ENCODE data around the gene TBX1.

The TBX1 gene

DNA sequence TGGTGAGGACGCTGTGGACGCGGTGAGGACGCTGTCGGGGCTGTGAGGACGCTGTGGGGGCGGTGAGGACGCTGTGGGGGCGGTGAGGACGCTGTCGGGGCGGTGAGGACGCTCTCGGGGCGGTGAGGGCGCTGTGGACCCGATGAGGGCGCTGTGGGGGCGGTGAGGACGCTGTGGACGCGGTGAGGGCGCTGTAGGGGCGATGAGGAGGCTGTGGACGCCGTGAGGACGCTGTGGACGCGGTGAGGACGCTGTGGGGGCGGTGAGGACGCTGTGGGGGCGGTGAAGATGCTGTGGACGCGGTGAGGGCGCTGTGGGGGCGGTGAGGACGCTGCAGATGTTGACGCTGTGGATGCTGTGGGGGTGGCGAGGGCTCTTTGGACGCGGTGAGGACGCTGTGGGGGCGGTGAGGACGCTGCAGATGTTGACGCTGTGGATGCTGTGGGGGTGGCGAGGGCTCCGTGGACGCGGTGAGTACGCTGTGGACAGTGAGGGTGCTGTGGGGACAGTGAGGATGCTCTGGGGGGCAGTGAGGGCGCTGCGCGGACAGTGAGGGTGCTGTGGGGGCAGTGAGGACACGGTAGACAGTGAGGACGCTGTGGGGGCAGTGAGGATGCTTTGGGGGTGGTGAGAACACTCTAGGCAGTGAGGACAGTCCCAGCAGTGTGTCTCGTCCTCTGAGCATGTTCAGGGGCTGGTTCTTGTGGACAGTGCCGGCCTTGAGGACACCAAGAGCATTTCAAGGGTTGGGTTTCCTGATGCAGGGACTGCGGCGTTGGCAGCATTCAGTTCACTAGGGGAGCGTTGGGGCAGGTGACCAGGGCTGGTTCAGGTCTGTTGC, 33.0 kb upstream of the TBX1 start:
- Histone ChIP-seq H3K4me1 (no peaks in the 10 kb centered on the region), H3K36me3 (no peaks in the 10 kb centered on the region; the same call in 1 of the 2 replicates), H3K27me3 (peaks cover 4% of the 10 kb centered on the region; the same call in 1 of the 2 replicates), H3K9me3 (no peaks in the 10 kb centered on the region), H3K4me3 (ENCODE audit: low read depth, low read length) (no peak overlapping the region)
- DNase-seq: no peak
- TF ChIP-seq, protein P1, sequence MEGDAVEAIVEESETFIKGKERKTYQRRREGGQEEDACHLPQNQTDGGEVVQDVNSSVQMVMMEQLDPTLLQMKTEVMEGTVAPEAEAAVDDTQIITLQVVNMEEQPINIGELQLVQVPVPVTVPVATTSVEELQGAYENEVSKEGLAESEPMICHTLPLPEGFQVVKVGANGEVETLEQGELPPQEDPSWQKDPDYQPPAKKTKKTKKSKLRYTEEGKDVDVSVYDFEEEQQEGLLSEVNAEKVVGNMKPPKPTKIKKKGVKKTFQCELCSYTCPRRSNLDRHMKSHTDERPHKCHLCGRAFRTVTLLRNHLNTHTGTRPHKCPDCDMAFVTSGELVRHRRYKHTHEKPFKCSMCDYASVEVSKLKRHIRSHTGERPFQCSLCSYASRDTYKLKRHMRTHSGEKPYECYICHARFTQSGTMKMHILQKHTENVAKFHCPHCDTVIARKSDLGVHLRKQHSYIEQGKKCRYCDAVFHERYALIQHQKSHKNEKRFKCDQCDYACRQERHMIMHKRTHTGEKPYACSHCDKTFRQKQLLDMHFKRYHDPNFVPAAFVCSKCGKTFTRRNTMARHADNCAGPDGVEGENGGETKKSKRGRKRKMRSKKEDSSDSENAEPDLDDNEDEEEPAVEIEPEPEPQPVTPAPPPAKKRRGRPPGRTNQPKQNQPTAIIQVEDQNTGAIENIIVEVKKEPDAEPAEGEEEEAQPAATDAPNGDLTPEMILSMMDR (IDR thresholded peaks at IDR 0.05; ENCODE audit: low read depth, low read length): no peak

- Histone ChIP-seq H3K4me1 (no peaks in the 10 kb centered on the region), H3K4me3 (ENCODE audit: low read depth, low read length) (no peak overlapping the region), H3K27me3 (peaks cover 4% of the 10 kb centered on the region; the same call in 1 of the 2 replicates), H3K36me3 (no peaks in the 10 kb centered on the region), H3K9me3 (no peaks in the 10 kb centered on the region)
- no peak for DNase-seq
- TF ChIP-seq, protein P1 (IDR thresholded peaks at IDR 0.05; ENCODE audit: low read depth, low read length): no peak
These were observed 32.3 kb upstream of the TBX1 start for GRCh38 chr22:19728271-19728670.

DNA sequence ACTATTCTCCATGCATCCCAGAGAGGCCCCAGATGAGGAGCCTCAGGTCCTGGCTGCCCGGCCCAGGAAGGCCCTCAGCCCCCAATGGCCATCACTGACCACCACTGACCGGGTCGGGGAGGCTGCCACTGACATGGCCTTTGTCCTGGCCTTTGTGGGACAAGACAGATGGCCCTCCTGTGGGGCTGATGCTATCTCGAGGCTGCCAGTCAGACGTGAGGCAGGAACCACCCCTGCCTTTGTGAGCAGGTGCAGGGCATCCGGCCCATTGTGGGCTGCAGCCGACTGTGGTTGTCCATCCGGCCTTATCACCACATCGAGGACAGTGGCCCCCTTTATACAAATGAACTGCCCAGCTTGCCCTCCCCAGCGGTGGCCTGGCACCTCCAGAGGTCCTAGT, 31.7 kb upstream of the TBX1 start:
- Histone ChIP-seq H3K4me1 (no peaks in the 10 kb centered on the region), H3K9me3 (no peaks in the 10 kb centered on the region), H3K36me3 (no peaks in the 10 kb centered on the region), H3K27me3 (peaks cover 4% of the 10 kb centered on the region; the same call in 1 of the 2 replicates), H3K4me3 (ENCODE audit: low read depth, low read length) (no peak overlapping the region)
- DNase-seq: no peak
- TF ChIP-seq, protein P1 (IDR thresholded peaks at IDR 0.05; ENCODE audit: low read depth, low read length): no peak

DNA sequence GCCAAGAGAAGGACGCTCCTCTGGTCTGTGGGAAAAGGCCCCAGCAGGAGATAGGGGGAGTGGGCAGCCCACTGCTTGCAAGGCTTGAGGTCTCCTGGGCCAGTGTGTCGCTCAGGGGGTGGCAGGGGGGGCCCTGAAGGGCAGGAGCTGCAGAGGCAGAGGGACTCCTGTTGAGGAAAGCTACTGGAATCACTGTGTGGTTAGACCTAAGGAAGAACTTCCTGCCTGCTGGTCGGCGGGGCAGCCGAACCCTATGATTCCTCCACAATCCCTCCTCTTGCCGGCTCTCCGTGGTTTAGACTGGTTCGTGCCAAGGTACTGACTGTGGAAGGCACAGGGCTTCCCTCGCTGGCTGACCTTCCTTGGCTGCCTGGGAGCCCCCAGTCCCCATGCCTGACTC, 31.1 kb upstream of the TBX1 start:
- Histone ChIP-seq H3K9me3 (no peaks in the 10 kb centered on the region), H3K27me3 (peaks cover 4% of the 10 kb centered on the region; the same call in 1 of the 2 replicates), H3K4me3 (ENCODE audit: low read depth, low read length) (no peak overlapping the region), H3K36me3 (no peaks in the 10 kb centered on the region), H3K4me1 (no peaks in the 10 kb centered on the region)
- TF ChIP-seq, protein P1 (IDR thresholded peaks at IDR 0.05; ENCODE audit: low read depth, low read length): no peak
- no peak for DNase-seq

DNA sequence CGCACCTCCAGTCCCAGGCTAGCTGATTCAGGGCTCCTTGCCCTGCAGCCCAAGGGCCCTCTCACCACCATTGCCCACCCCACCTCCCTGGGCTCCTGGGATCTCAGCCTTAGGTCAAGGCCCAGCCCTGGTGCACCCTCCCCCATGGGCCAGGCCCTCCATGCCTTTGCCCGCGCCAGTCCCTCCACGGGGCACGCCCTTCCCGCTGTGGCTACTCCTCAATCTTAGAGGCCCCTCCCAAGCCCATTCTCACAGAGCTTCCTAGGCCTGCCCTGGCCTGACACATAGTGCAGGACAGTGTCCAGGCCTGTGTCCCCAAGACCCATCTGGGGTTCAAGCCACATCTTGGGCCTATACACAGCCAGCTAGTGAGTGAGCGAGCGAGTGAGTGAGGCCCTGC, 30.4 kb upstream of the TBX1 start:
- no peak overlapping the region for H3K4me3 ChIP-seq (ENCODE audit: low read depth, low read length)
- no peak for DNase-seq
- TF ChIP-seq, protein P1 (IDR thresholded peaks at IDR 0.05; ENCODE audit: low read depth, low read length): no peak
- H3K4me1 ChIP-seq: no peaks in the 10 kb centered on the region
- peaks cover 4% of the 10 kb centered on the region; the same call in 1 of the 2 replicates for H3K27me3 ChIP-seq
- H3K9me3 ChIP-seq: no peaks in the 10 kb centered on the region
- H3K36me3 ChIP-seq: no peaks in the 10 kb centered on the region
